SK-N-SH treated with all-trans-retinoic acid at 6 μM for 48 hours (cell line): ENCODE measurements around the gene MIB2.
"Not testable (repeated sequence)": the region's sequence is repeated elsewhere in the genome, so short reads cannot be mapped to it uniquely, and the experiment has no call there.

Experiments used
- ARNTL ChIP-seq: fragments of 450-650 bp; formaldehyde crosslinking; IDR thresholded peaks from 2 replicates; pipeline ENCODE4 v1.5.0; 2020; ENCODE audit warnings: low read depth, mild to moderate bottlenecking, moderate library complexity, borderline replicate concordance
- TF ChIP-seq, protein P1 (sequence below): fragments of 250-450 bp; sonication (Bioruptor Pico); IDR thresholded peaks from 2 replicates; pipeline ENCODE4 v1.8.0; 2020; ENCODE audit warnings: mild to moderate bottlenecking, moderate library complexity, borderline replicate concordance

- TF ChIP-seq, protein P1, sequence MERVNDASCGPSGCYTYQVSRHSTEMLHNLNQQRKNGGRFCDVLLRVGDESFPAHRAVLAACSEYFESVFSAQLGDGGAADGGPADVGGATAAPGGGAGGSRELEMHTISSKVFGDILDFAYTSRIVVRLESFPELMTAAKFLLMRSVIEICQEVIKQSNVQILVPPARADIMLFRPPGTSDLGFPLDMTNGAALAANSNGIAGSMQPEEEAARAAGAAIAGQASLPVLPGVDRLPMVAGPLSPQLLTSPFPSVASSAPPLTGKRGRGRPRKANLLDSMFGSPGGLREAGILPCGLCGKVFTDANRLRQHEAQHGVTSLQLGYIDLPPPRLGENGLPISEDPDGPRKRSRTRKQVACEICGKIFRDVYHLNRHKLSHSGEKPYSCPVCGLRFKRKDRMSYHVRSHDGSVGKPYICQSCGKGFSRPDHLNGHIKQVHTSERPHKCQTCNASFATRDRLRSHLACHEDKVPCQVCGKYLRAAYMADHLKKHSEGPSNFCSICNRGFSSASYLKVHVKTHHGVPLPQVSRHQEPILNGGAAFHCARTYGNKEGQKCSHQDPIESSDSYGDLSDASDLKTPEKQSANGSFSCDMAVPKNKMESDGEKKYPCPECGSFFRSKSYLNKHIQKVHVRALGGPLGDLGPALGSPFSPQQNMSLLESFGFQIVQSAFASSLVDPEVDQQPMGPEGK (CRISPR knock-in tag) = not testable (repeated sequence)
- TF ChIP-seq ARNTL (CRISPR knock-in tag) = not testable (repeated sequence)
These were observed 59.9 kb downstream of the MIB2 start for GRCh38 chr1:1675218-1675617.
